HEK293 (cell line): Measurements from ENCODE around the gene AURKA.

Experiments used
- CTCF ChIA-PET: fragments of 350-600 bp; formaldehyde crosslinking; extraction: SDS; loops from one replicate; lab custom pipeline; 2021; ENCODE audit warnings: antibody characterized with exemption; lab: Yijun Ruan, JAX
- POLR2A ChIA-PET: fragments of 300-600 bp; formaldehyde crosslinking; extraction: SDS; loops from one replicate; lab custom pipeline; 2020; ENCODE audit warnings: antibody characterized with exemption, inconsistent platforms; lab: Yijun Ruan, JAX
- H3K27ac ChIP-seq: fragments of 200-500 bp; sonication (Bioruptor generic); 2 replicates; pipeline ENCODE4 v1.5.1; 2014; ENCODE audit warnings: low read depth, low read length, control low read depth, inconsistent platforms; ENCODE audit errors: extremely low read depth
- H3K36me3 ChIP-seq, 2 experiments: fragments of 200-500 bp in 1 of 2; sonication (Bioruptor generic) in 1 of 2; 1 replicate in 1 of 2; 2 replicates in 1 of 2; pipeline ENCODE4 v1.5.1; 2014 to 2017; ENCODE audit warnings: inconsistent platforms in 2 of 2, low read length in 2 of 2; ENCODE audit not compliant: control insufficient read depth in 2 of 2, insufficient read depth in 1 of 2
- H3K4me1 ChIP-seq: fragments of 200-500 bp; sonication (Bioruptor generic); 2 replicates; pipeline ENCODE4 v1.5.1; 2014; ENCODE audit warnings: mild to moderate bottlenecking, low read length, inconsistent platforms; ENCODE audit not compliant: control insufficient read depth, insufficient read depth
- H3K4me3 ChIP-seq: 2 replicates; pipeline ENCODE4 v1.5.1; 2011; ENCODE audit warnings: low read depth, mild to moderate bottlenecking, control low read depth, low read length, moderate library complexity
- H3K9me3 ChIP-seq: fragments of 200-500 bp; sonication (Bioruptor generic); 2 replicates; pipeline ENCODE4 v1.5.1; 2014; ENCODE audit warnings: low read depth, low read length, inconsistent platforms; ENCODE audit not compliant: control insufficient read depth, insufficient read depth
- ELK4 ChIP-seq: IDR thresholded peaks from 2 replicates; pipeline ENCODE4 v1.6.1; 2011; ENCODE audit warnings: mild to moderate bottlenecking, low read depth, low read length, borderline replicate concordance
- KLF7 ChIP-seq: fragments of 450-650 bp; formaldehyde crosslinking; IDR thresholded peaks from 2 replicates; pipeline ENCODE4 v1.5.1; 2016; ENCODE audit warnings: missing biosample characterization, missing genetic modification characterization, borderline replicate concordance
- OSR2 ChIP-seq: fragments of 450-650 bp; formaldehyde crosslinking; IDR thresholded peaks from 2 replicates; pipeline ENCODE4 v1.5.1; 2016; ENCODE audit warnings: missing biosample characterization, missing genetic modification characterization
- REST ChIP-seq: fragments of 450-650 bp; formaldehyde crosslinking; IDR thresholded peaks from 2 replicates; pipeline ENCODE4 v1.5.1; 2016; ENCODE audit warnings: missing biosample characterization, missing genetic modification characterization
- ZNF112 ChIP-seq: fragments of 450-650 bp; formaldehyde crosslinking; IDR thresholded peaks from 2 replicates; pipeline ENCODE4 v1.5.0; 2017; ENCODE audit warnings: missing biosample characterization, missing genetic modification characterization
- ZNF174 ChIP-seq: fragments of 450-650 bp; formaldehyde crosslinking; IDR thresholded peaks from 2 replicates; pipeline ENCODE4 v1.5.0; 2017; ENCODE audit warnings: missing biosample characterization, mild to moderate bottlenecking, missing genetic modification characterization
- ZNF280D ChIP-seq: fragments of 450-650 bp; formaldehyde crosslinking; IDR thresholded peaks from 2 replicates; pipeline ENCODE4 v1.5.1; 2016; ENCODE audit warnings: missing biosample characterization, missing genetic modification characterization
- ZNF324 ChIP-seq: fragments of 450-650 bp; formaldehyde crosslinking; IDR thresholded peaks from 2 replicates; pipeline ENCODE4 v1.5.1; 2016; ENCODE audit warnings: missing biosample characterization, missing genetic modification characterization
- ZNF391 ChIP-seq: fragments of 450-650 bp; formaldehyde crosslinking; IDR thresholded peaks from 2 replicates; pipeline ENCODE4 v1.5.1; 2016; ENCODE audit warnings: low read depth, missing biosample characterization, missing genetic modification characterization, borderline replicate concordance
- ZNF473 ChIP-seq: fragments of 450-650 bp; formaldehyde crosslinking; IDR thresholded peaks from 2 replicates; pipeline ENCODE4 v1.5.1; 2017; ENCODE audit warnings: missing biosample characterization, missing genetic modification characterization
- ZNF521 ChIP-seq: fragments of 450-650 bp; formaldehyde crosslinking; IDR thresholded peaks from 2 replicates; pipeline ENCODE4 v1.5.1; 2017; ENCODE audit warnings: missing biosample characterization, mild to moderate bottlenecking, missing genetic modification characterization
- ZNF529 ChIP-seq: fragments of 450-650 bp; formaldehyde crosslinking; IDR thresholded peaks from 2 replicates; pipeline ENCODE4 v1.5.1; 2017; ENCODE audit warnings: missing genetic modification characterization, missing biosample characterization; ENCODE audit not compliant: insufficient replicate concordance
- ZNF639 ChIP-seq: fragments of 450-650 bp; formaldehyde crosslinking; IDR thresholded peaks from 2 replicates; pipeline ENCODE4 v1.5.1; 2016; ENCODE audit warnings: missing biosample characterization, missing genetic modification characterization
- ZNF791 ChIP-seq: fragments of 450-650 bp; formaldehyde crosslinking; IDR thresholded peaks from 2 replicates; pipeline ENCODE4 v1.5.1; 2016; ENCODE audit warnings: missing biosample characterization, missing genetic modification characterization

AURKA gene

GRCh38 chr20:56328861-56329260, 63.2 kb downstream of the AURKA start:
- no peaks in the 10 kb centered on the region for H3K9me3 ChIP-seq
- no peaks in the 10 kb centered on the region for H3K4me1 ChIP-seq
- H3K4me3 ChIP-seq: no peak overlapping the region
- H3K27ac ChIP-seq: no peak overlapping the region
- POLR2A ChIA-PET: no interaction called here
- TF ChIP-seq ZNF791 (tag by site-specific recombination): no peak
- peak; percentile 89 for TF ChIP-seq REST
- H3K36me3 ChIP-seq: no peaks in the 10 kb centered on the region
- CTCF ChIA-PET: interaction anchor here (1.6 kb wide), 1 partner anchor 15 kb away, joined by 4 read pairs; no protein-coding TSS in a partner anchor

GRCh38 chr20:56324806-56325205, 67.2 kb downstream of the AURKA start:
- CTCF ChIA-PET: no interaction called here

More at GRCh38 chr20:56324806-56325205, 67.2 kb downstream of the AURKA start:
- Histone ChIP-seq H3K27ac (no peak overlapping the region), H3K36me3 (no peaks in the 10 kb centered on the region), H3K4me3 (no peak overlapping the region), H3K4me1 (no peaks in the 10 kb centered on the region), H3K9me3 (no peaks in the 10 kb centered on the region)
- POLR2A ChIA-PET: no interaction called here
- TF ChIP-seq KLF7 (tag by site-specific recombination) (no peak), OSR2 (tag by site-specific recombination) (no peak), ZNF324 (tag by site-specific recombination) (no peak), ZNF639 (no peak), ZNF391 (no peak), ELK4 (no peak), ZNF473 (no peak), ZNF174 (tag by site-specific recombination) (no peak), ZNF521 (tag by site-specific recombination) (no peak), ZNF112 (tag by site-specific recombination) (no peak), ZNF791 (tag by site-specific recombination) (no peak), ZNF529 (tag by site-specific recombination) (no peak), ZNF280D (tag by site-specific recombination) (no peak)
